Endometrial microvascular endothelial cells (primary cell): ENCODE measurements around the gene TNRC6A. TPM values are rescaled to one million over a fixed set of nuclear protein-coding genes. Genes with fewer than 3 reads are reported as not detected.
"Not testable (repeated sequence)": the region's sequence is repeated elsewhere in the genome, so short reads cannot be mapped to it uniquely, and the experiment has no call there.

Source experiments
- in situ Hi-C: cut with HindIII; loops from 2 replicates; pipeline ENCODE4 v1.10.0; 2017; ENCODE audit warnings: low sequenced_read_pairs, low pct_unique_long_range_greater_than_20kb; ENCODE audit errors: inconsistent ontology term
- total RNA-seq: library from RNA; depleted of rRNA; stranded (reverse); fragments of >200 nt; gene quantifications from one replicate; pipeline ENCODE4 v1.2.3, GENCODE V29; 2015; ENCODE audit errors: inconsistent ontology term

The TNRC6A gene
- total RNA-seq, 1 donor from 2014 or later: 32.1 TPM

DNA sequence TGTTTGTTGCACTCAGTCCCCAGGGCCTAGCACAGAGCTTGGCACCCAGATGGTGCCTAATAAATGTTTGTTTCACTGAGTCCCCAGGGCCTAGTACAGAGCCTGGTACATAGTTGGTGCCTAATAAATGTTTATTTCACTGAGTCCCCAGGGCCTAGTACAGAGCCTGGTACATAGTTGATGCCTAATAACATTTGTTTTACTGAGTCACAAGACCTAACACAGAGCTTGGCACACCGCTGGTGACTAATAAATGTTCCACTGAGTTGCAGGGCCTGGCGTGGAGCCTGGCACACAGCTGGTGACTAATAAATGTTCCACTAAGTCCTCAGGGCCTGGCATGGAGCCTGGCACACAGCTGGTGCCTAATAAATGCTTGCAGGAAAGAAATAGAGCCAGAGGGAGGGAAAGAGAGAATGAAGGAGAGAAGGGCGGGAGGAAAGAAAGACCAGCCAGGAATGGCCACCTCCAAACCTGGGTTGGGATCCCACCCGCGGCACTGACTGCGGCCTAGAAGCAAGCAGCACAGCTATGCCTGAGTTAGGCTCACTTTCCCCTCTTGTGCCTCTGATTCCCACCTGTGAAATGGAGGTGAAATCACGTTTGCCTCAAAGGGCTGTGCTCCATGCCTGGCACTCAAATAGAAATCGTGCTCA lies 123.8 kb downstream of the TNRC6A start:
- in situ Hi-C loops: no loop called here

- in situ Hi-C loops: no loop called here
Measured at GRCh38 chr16:24853830-24854229, 124.4 kb downstream of the TNRC6A start.

- in situ Hi-C loops: no loop called here
Measured at GRCh38 chr16:24854607-24855171, 125.2 kb downstream of the TNRC6A start.

GRCh38 chr16:24855678-24856077 lies 126.2 kb downstream of the TNRC6A start:
- in situ Hi-C loops: no loop called here

GRCh38 chr16:24856871-24857270 lies 127.4 kb downstream of the TNRC6A start:
- in situ Hi-C loops: not testable (repeated sequence)

DNA sequence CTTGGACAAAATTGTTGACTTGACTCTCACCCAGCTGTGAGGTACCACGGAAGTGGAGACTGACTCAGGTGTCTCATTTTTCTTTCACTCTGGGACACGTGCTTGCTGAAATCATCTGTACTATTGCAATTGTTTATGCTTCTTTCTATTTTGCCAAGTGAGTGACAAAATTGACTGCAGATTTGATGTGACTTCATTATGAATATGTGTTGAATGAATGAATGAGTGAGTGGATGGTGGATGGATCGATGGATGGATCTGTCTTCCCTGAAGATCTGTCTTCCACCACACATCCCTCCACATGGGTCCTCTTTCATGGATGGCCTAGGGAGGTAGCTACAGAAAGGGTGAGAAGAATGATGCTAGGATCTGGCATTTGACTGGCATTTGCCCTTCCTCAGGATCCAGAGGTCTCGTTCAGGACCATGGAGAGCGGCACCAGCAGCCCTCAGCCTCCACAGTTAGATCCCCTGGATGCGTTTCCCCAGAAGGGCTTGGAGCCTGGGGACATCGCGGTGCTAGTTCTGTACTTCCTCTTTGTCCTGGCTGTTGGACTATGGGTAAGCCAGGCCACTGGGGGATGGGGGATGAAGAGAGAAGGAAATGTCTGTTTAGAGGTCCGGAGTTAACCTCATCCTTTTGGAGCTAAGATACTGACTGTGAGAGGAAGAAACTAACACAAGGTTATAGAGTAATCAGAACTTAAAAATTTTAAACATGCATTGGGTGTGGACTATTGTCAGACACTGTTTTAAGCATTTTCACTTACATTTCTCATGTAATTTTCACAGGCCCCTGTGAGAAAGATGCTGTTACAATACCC lies 129.0 kb downstream of the TNRC6A start:
- in situ Hi-C loops: no loop called here

DNA sequence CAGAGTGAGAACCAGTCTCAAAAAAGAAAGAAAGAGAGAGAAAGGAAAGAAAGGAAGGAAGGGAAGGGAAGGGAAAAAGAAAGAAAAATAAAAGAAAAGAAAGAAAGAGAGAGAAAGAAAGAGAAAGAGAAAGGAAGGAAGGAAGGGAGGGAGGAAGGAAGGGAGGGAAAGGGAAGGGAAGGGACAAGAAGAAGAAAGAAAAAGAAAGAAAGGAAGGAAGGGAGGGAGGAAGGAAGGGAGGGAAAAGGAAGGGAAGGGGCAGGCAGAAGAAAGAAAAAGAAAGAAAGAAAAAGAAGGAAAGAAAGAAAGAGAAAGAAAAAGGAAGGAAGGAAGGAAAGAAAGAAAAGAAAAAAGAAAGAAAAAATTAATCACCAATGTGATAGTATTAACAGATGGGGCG lies 132.0 kb downstream of the TNRC6A start:
- in situ Hi-C loops: no loop called here

- in situ Hi-C loops: no loop called here
Measured at GRCh38 chr16:24863582-24864437, 134.4 kb downstream of the TNRC6A start.

DNA sequence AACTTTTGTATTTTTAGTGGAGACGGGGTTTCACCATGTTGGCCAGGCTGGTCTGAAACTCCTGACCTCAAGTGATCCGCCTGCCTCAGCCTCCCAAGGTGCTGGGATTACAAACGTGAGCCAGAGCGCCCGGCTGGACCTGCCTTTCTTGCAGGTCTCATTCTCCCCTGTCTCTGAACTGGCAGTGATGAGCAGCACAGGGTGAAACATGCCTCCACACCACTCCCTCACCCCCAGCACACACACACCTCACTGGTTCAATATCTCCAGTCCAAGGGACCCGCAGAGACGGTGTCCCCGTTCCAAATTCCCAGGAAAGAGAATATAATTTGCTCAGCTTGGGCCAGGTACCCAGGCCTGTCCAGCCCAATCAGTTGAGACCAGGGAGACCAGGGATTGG lies 139.6 kb downstream of the TNRC6A start:
- in situ Hi-C loops: no loop called here

DNA sequence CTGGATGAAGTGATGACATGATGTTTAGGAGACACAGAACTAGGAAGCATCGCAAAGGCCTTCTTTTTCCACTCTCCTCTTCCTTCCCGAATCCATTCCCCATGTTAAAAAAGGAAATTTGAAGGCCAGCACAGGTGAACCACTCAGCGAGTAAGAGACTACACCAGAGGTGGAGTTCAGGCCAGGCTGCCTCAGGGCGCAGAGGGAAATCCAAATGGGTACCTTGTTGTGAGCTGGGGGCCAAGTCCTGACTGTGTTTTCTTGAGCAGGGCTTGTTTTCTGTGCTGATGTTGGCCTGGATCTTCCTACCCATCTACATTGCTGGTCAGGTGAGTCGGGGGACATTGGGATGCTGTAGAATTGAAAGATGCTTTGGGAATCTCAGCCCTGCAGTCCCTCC lies 142.4 kb downstream of the TNRC6A start:
- in situ Hi-C loops: no loop called here

DNA sequence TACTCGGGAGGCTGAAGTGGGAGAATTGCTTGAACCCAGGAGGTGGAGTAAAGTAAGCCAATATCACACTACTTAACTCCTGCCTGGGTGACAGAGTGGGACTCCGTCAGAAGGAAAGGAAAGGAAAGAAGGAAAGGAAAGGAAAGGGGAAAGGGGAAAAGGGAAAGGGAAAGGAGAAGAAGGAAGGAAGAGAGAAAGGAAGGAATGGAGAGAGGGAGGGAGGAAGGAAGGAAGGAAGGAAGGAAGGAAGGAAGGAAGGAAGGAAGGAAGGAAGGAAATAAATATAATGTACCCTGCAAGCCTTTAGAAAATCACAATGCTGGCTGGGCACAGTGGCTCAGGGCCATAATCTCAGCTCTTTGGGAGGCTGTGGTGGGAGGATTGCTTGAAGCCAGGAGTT lies 143.6 kb downstream of the TNRC6A start:
- in situ Hi-C loops: no loop called here

DNA sequence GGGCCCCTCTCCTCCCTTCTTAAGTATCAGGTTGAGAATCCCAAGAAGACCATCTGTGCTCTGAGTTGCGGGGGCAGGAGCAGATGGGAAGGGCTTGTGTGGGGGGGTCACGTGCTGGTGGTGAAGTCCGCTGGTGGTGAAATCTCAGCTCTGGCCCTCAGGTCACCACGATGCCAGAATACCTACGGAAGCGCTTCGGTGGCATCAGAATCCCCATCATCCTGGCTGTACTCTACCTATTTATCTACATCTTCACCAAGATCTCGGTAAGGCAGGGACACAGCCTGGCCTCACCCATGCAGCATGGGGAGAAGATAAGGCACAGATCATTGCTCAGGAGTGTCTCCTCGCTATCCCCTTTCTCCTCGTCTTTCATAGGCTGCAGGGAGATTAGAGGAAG lies 146.0 kb downstream of the TNRC6A start:
- in situ Hi-C loops: no loop called here

Other genes with a start within 250 kb of the TNRC6A start
- gene RBBP6, start 190.1 kb upstream of the TNRC6A start, total RNA-seq: 16.2 TPM
- gene SLC5A11, start 116.3 kb downstream of the TNRC6A start, total RNA-seq: not detected